Measurements from ENCODE around the gene PIP5K1B. TPM values are rescaled to one million over a fixed set of nuclear protein-coding genes. Genes with fewer than 3 reads are reported as not detected.

The PIP5K1B gene
- total RNA-seq, 3 donors from 2014 or later, result 0.48 to 1.6 (median 0.57) TPM

DNA sequence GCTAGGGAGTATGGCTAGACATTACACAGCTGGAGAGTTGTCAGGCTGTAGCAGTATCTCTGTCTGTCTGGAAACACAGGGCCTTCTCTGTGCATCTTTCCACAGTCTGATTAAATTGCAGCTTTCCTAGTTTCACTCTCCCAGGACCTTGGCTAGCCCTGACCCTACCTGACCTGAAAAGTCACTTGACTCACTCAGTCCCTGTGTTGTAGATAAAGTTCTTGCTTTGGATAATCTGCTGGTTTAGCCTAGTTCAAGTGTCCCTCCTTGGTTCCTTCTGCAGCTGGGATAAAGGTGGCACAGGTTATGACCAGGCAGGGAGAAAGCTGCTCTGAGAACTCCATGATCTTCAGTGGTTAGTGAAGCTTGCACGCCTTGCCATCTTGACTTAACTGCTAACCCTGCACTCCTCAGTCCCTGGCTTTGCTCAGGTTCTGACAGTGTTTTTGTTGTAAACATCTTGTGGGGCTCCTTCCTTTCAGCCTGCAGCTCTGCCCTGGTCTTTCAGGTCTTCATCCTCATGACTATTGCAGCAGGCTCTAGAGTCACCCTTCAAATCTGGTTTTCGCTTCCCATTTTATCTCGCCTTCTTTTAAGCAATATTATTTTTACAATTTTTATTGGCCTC, 101.0 kb downstream of the PIP5K1B start:
- H3K4me3 Mint-ChIP-seq, result no peak overlapping the region
- no peaks in the 10 kb centered on the region for H3K36me3 Mint-ChIP-seq (ENCODE audit: insufficient read depth)
- DNase-seq (no peak), ATAC-seq (no peak)
- H3K27me3 Mint-ChIP-seq (ENCODE audit: low read depth), result no peaks in the 10 kb centered on the region
- no peaks in the 10 kb centered on the region for H3K9me3 Mint-ChIP-seq
- H3K4me1 Mint-ChIP-seq (ENCODE audit: low read depth), result no peaks in the 10 kb centered on the region

- ATAC-seq, result no peak
- H3K4me3 Mint-ChIP-seq, result no peak overlapping the region
- H3K9me3 Mint-ChIP-seq, result no peaks in the 10 kb centered on the region
- no peak for DNase-seq
- peaks cover 8% of the 10 kb centered on the region for H3K27me3 Mint-ChIP-seq (ENCODE audit: low read depth)
- H3K36me3 Mint-ChIP-seq (ENCODE audit: insufficient read depth), result no peaks in the 10 kb centered on the region
- H3K4me1 Mint-ChIP-seq (ENCODE audit: low read depth), result no peaks in the 10 kb centered on the region
These were observed 103.4 kb downstream of the PIP5K1B start for GRCh38 chr9:68808338-68808890.

DNA sequence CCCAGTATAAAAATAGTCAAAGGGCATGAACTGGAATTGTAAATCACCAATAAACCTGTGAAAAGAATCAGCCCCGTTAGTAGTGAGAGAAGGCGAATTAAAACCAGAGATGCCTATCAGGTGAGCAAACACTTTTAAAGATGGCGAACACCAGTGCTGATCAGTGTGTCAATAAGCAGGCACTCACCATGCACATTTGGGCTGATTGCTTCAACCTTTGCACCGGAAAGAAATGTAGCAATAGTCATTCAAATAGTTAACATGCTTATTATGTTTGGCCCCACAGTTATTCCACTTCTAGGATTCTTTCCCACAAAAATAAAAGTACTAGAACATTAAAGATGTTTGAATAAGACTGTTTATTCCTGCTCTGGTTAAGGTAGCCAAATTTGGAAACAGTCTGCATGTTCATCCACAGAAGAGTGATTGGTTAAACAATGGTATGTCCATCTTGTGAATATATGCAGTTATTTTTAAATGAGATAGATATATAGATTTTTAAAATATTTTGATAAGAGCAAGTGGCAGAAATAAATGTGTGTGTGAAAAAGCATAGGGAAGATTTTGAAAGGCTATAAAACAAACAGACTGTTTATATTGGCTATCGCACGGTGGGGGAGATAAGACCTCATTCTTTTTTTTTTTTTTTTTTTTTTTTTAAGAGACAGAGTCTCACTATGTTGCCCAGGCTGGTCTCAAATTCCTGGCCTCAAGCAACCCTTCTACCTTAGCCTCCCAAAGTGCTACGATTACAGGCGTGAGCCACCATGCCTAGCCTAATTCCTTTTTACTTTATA, 112.2 kb downstream of the PIP5K1B start:
- DNase-seq (no peak), ATAC-seq (no peak)
- Mint-ChIP-seq H3K27me3 (ENCODE audit: low read depth) (no peaks in the 10 kb centered on the region), H3K4me3 (no peak overlapping the region), H3K9me3 (no peaks in the 10 kb centered on the region), H3K4me1 (ENCODE audit: low read depth) (no peaks in the 10 kb centered on the region), H3K36me3 (ENCODE audit: insufficient read depth) (no peaks in the 10 kb centered on the region)

DNA sequence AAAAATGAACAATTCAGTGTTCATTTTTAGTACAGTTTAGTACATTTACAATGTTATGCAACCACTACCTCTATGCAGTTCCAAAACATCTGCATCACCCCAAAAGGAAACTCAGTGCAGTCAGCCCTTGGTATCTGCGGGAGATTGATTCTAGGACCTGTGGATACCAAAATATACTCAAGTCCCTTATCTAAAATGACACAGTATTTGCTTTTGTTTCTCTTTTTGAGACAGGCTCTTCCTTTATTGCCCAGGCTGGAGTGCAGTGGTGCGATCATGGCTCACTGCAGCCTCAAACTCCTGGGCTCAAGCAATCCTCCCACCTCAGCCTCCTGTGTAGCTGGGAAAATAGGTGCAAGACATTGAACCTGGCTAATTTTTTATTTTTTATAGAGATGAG, 114.0 kb downstream of the PIP5K1B start:
- H3K9me3 Mint-ChIP-seq, result no peaks in the 10 kb centered on the region
- DNase-seq (no peak), ATAC-seq (no peak)
- H3K4me1 Mint-ChIP-seq (ENCODE audit: low read depth), result no peaks in the 10 kb centered on the region
- no peaks in the 10 kb centered on the region for H3K36me3 Mint-ChIP-seq (ENCODE audit: insufficient read depth)
- no peak overlapping the region for H3K4me3 Mint-ChIP-seq
- peaks cover 3% of the 10 kb centered on the region for H3K27me3 Mint-ChIP-seq (ENCODE audit: low read depth)

DNA sequence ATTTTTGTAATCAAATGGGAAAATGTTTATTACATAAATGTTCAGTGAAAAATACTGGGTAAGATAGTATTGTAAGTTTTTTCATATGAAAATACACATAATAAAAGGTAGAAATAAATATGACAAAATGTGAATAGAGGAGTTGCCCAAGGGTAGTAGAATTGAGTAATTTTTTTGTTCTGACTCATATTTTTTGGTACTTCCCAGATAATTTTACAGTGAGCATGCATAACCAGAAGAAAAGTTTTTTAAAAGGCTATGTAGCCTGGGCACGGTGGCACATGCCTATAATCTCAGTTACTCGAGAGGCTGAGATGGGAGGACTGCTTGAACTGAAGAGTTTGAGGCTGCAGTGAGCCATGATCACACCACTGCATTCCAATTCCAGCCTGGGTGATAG, 116.9 kb downstream of the PIP5K1B start:
- ATAC-seq, result no peak

GRCh38 chr9:68822596-68823165, 117.6 kb downstream of the PIP5K1B start:
- no peak for DNase-seq
- no peaks in the 10 kb centered on the region for H3K36me3 Mint-ChIP-seq (ENCODE audit: insufficient read depth)

More for the DNA sequence above, 116.9 kb downstream of the PIP5K1B start:
- no peak for DNase-seq
- Mint-ChIP-seq H3K36me3 (ENCODE audit: insufficient read depth) (no peaks in the 10 kb centered on the region), H3K4me1 (ENCODE audit: low read depth) (no peaks in the 10 kb centered on the region), H3K4me3 (no peak overlapping the region), H3K27me3 (ENCODE audit: low read depth) (peaks cover 3% of the 10 kb centered on the region), H3K9me3 (no peaks in the 10 kb centered on the region)

DNA sequence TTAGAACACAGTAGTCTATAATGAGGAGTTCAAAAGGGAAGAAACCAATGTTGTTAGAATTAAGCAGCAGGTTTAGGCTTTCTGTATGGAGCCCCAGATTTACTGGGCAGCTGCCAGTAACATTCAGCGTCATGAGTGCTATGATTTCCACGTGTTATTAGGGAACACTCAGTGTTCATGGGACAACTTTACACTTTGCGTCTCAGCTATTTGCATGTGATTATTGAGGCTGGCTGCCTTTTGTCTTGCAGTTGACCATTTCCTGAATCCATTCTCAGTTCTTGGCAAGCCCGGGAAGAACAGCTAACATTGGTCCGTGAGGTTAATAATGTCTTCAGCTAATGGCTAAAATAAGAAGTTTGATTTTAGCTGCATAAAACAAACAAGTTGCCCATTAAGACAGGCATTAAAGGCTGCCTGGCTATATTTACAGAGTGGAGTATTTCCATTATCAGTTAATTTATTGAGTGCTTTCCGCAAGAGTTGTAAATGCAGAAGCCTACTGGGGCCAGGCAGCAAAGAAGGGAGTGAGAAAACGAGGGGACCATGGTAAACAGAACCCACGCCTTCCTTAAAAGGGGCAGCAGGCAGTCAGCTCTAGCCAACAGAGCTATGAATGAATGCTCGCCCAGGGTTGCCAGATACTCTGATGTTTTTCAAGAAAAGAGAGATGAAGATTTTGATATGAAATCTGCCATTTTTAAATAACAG, 120.9 kb downstream of the PIP5K1B start:
- H3K27me3 Mint-ChIP-seq (ENCODE audit: low read depth), result peaks cover 3% of the 10 kb centered on the region
- ATAC-seq (no peak), DNase-seq (no peak)
- H3K36me3 Mint-ChIP-seq (ENCODE audit: insufficient read depth), result no peaks in the 10 kb centered on the region
- H3K9me3 Mint-ChIP-seq, result no peaks in the 10 kb centered on the region
- no peaks in the 10 kb centered on the region for H3K4me1 Mint-ChIP-seq (ENCODE audit: low read depth)
- no peak overlapping the region for H3K4me3 Mint-ChIP-seq

More at GRCh38 chr9:68822596-68823165, 117.6 kb downstream of the PIP5K1B start:
- no peak for ATAC-seq
- no peaks in the 10 kb centered on the region for H3K9me3 Mint-ChIP-seq
- peaks cover 3% of the 10 kb centered on the region for H3K27me3 Mint-ChIP-seq (ENCODE audit: low read depth)
- H3K4me1 Mint-ChIP-seq (ENCODE audit: low read depth), result no peaks in the 10 kb centered on the region
- H3K4me3 Mint-ChIP-seq, result no peak overlapping the region

DNA sequence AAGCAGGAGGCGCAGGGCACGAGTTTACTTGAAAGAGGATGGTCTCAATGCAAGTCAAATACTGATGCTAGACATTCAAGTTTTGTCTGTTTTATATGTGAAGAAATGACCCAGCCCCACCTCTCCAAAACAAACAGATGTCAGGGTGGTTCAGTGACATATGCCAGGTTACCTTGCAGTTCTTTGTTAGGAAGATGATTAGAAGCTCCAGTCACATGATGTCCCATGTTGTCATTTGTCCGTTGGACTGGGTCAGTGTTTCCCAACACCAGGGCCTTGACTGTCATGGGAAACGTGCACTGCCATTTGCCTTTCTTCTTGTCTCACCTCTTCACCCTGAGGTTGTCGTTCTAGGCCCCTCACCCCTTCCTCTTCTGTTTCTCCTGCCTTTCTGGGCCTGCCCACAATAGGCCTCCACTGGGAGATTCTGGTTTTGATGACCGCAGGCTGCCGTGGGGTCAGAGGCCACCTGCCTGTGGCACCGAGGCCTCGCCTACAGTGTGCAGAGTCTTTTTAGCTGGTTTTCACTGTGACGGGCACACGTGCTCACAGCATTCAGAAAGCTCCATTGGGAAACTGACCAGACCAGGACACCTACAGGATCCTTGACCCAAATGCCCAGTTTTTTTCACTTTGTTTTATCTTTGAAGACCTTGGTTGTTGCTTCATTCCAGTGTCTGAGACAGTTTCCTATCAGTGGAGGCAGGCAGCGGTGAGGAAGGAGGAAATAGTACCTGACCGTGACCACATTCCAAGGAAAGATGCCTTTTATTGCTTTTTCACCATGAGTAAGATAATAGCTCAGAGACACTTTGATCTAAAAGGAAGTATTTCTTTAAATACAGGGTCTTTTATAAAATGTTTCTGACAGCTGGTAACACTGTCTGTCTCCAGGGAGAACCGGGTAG, 123.1 kb downstream of the PIP5K1B start:
- H3K4me1 Mint-ChIP-seq (ENCODE audit: low read depth), result no peaks in the 10 kb centered on the region
- no peak for ATAC-seq
- DNase-seq, result no peak
- no peaks in the 10 kb centered on the region for H3K9me3 Mint-ChIP-seq
- H3K36me3 Mint-ChIP-seq (ENCODE audit: insufficient read depth), result no peaks in the 10 kb centered on the region
- no peak overlapping the region for H3K4me3 Mint-ChIP-seq
- peaks cover 4% of the 10 kb centered on the region for H3K27me3 Mint-ChIP-seq (ENCODE audit: low read depth)

DNA sequence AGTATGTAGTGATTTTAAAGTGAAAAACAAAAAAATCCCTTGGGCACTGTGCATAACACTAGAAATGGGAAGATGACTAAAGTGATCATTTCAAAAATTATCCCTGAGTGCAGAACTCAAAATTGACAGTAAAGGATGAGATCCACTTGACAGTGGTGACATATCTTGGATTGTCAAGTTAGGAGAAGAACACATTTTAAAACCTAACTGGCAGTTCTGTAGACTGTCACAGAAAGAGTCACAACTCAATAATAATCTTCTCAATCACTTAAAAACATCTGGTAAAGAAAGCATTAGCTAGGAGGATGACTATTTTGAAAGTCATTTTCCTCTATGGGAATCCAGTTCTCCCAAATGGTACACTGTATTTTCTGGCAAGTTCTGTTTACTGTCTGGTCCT, 127.1 kb downstream of the PIP5K1B start:
- Mint-ChIP-seq H3K36me3 (ENCODE audit: insufficient read depth) (no peaks in the 10 kb centered on the region), H3K4me1 (ENCODE audit: low read depth) (no peaks in the 10 kb centered on the region), H3K9me3 (no peaks in the 10 kb centered on the region), H3K27me3 (ENCODE audit: low read depth) (peaks cover 1% of the 10 kb centered on the region), H3K4me3 (no peak overlapping the region)
- DNase-seq, result no peak
- no peak for ATAC-seq

GRCh38 chr9:68832861-68833518, 128.0 kb downstream of the PIP5K1B start:
- Mint-ChIP-seq H3K4me3 (no peak overlapping the region), H3K36me3 (ENCODE audit: insufficient read depth) (no peaks in the 10 kb centered on the region), H3K4me1 (ENCODE audit: low read depth) (no peaks in the 10 kb centered on the region), H3K9me3 (no peaks in the 10 kb centered on the region), H3K27me3 (ENCODE audit: low read depth) (peaks cover 1% of the 10 kb centered on the region)
- no peak for DNase-seq
- ATAC-seq, result no peak

GRCh38 chr9:68834931-68835520, 130.0 kb downstream of the PIP5K1B start:
- no peak for ATAC-seq
- Mint-ChIP-seq H3K4me1 (ENCODE audit: low read depth) (no peaks in the 10 kb centered on the region), H3K4me3 (no peak overlapping the region), H3K27me3 (ENCODE audit: low read depth) (peaks cover 1% of the 10 kb centered on the region), H3K9me3 (no peaks in the 10 kb centered on the region), H3K36me3 (ENCODE audit: insufficient read depth) (no peaks in the 10 kb centered on the region)
- no peak for DNase-seq

- DNase-seq, result no peak
- Mint-ChIP-seq H3K9me3 (no peaks in the 10 kb centered on the region), H3K27me3 (ENCODE audit: low read depth) (peaks cover 1% of the 10 kb centered on the region), H3K4me1 (ENCODE audit: low read depth) (no peaks in the 10 kb centered on the region), H3K36me3 (ENCODE audit: insufficient read depth) (no peaks in the 10 kb centered on the region), H3K4me3 (no peak overlapping the region)
- ATAC-seq, result no peak
These were observed 131.7 kb downstream of the PIP5K1B start for GRCh38 chr9:68836788-68837187.

DNA sequence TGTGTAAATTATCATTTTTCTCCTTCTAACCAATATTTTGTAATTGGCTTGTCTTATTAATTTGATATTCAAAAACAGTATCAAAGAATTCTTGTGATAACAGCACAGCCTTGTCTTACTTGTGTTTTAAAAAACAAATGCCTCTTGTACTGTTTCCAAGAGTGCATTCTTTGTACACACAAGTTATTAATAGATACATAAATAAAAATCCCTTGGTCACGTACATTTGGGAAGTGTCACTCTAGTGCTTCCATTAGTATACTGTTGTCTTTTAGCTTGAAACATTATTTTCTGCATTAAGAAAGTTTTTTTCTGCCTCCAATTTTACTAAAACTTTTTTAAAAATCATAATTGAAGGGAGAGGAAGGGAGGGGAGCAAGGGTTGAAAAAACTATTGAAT, 133.2 kb downstream of the PIP5K1B start:
- Mint-ChIP-seq H3K4me3 (no peak overlapping the region), H3K27me3 (ENCODE audit: low read depth) (no peaks in the 10 kb centered on the region), H3K9me3 (no peaks in the 10 kb centered on the region), H3K36me3 (ENCODE audit: insufficient read depth) (no peaks in the 10 kb centered on the region), H3K4me1 (ENCODE audit: low read depth) (no peaks in the 10 kb centered on the region)
- DNase-seq (no peak), ATAC-seq (no peak)

Measured in activated T-cell treated with anti-CD3 and anti-CD28 coated beads, Interleukin-2, amount 50 U/mL, for 4 hours (primary cell).